Activated CD4-positive, alpha-beta T cell treated with anti-CD3 and anti-CD28 coated beads for 48 hours (primary cell): Measurements from ENCODE around the gene VPS18.

Source experiments
- DNase-seq: peaks from one replicate; pipeline ENCODE4 v3.0.0-alpha.2; 2020

VPS18 gene

DNA sequence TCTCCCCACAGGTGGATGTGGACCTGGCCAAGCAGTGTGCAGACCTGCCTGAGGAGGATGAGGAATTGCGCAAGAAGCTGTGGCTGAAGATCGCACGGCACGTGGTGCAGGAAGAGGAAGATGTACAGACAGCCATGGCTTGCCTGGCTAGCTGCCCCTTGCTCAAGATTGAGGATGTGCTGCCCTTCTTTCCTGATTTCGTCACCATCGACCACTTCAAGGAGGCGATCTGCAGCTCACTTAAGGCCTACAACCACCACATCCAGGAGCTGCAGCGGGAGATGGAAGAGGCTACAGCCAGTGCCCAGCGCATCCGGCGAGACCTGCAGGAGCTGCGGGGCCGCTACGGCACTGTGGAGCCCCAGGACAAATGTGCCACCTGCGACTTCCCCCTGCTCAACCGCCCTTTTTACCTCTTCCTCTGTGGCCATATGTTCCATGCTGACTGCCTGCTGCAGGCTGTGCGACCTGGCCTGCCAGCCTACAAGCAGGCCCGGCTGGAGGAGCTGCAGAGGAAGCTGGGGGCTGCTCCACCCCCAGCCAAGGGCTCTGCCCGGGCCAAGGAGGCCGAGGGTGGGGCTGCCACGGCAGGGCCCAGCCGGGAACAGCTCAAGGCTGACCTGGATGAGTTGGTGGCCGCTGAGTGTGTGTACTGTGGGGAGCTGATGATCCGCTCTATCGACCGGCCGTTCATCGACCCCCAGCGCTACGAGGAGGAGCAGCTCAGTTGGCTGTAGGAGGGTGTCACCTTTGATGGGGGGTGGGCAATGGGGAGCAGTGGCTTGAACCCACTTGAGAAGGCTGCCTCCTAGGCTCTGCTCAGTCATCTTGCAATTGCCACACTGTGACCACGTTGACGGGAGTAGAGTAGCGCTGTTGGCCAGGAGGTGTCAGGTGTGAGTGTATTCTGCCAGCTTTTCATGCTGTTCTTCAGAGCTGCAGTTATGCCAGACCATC, 8.6 kb downstream of the VPS18 start:
- DNase-seq: no peak

DNA sequence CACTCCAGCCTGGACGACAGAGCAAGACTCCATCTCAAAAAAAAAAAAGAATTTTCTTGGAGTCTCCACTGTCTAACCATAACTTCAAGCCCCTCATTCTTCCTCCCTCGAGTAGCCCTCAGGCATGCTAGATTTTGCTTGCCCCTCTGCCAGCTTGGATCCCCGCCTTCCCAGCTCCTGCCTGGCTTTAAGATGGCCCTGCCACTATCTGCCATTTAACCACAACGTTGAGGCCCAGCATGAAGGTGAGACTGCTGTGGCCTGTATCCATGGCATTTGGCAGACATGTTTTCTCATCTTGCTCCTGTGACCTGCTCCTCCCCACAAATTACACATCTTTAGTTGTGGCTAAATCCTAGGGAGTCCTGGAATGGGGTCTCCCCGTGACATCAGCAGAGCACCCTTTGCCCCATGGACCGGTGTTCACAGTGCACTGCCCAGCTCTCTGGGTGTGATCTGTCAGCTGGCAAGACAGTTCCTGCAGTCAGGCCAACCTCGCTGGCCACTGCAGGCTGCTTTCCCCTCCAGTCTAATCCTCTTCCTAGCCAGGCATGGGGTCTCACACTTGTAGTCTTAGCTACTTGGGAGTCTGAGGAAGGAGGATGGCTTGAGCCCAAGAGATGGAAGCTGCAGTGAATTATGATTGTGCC, 10.4 kb downstream of the VPS18 start:
- no peak for DNase-seq

DNA sequence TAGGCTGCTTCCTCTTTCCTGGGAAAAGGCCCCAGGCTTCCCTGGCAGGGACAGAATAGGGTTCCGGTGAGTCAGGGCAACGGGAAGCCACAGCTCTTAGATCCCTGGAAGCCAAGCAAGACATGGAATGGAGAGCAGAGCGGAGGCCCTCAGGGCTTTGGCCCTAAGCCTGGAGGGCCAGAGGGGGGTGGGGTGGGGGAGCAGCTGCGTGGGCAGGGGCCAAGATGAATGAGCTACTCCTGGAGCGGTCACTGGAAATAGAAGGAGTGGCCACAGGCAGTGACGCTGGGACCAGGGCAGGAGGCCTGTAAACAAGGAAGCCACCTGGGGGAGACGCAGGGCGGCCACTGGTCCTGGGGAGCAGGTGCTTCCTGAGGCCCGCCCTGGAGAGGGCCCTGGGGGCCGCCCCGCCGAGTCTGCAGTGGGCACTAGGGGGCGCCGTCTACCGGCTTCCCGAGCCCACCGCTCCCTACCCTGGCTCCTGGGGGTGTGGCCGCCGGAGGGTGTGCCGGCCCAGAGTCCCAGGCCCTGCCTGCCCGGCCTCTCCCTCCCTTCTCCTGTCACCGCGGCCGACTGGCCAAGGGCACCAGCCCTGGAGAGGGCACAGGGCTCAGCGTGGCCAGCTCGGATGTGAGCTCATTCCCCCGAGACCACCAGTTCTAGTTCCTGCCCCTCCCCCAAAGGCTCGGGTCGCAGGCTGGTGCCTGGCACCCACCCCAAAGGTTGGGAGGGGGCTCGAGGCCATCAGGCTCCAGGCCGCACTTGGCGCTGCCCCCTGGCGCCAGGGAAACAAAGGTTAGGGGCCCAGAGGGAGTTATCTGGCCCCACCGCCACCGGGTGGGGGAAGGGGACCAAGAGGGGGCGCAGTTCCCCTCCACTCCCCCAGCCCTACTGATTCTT, 12.1 kb downstream of the VPS18 start:
- peak; percentile 88 for DNase-seq

DNA sequence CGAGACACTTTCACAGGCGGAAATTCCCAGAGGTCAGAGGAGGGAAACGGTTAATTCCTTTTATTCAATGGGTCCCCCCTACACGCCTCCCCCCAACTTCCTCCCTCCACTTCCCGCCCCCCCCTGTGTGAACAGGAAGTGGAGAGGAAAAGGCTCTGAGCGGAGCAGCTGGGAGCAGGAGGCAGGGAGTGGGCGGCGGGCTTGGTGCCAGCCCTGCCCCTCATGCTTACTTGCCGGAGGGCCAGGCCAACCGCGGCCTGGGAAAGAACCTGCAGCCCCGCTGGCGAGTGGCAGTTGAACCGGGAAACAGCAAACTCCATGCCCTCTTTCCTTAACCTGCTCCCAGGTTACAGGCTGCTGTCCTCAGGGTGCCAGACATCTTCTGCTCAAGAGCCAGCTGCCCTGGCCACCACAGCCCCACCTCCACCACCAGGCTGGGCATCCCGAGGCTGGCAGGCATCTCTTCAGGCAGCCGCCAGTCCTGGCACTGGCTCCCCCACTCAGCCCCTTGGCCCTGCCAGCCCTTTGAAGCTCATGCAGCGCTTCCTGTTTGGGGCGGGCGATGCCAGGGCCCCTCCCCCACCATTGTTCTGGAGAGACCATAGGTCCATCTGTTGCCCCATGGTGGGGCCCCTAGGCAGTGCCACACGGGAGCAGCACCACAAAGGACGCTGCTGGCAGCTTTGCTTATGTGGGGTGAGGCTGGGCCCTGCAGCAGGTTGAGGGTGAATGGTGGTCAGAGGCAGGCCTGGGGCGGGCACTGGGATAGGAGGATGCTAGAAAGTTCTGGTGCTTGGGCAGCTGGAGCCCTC, 12.9 kb downstream of the VPS18 start:
- DNase-seq: peak; percentile 74

DNA sequence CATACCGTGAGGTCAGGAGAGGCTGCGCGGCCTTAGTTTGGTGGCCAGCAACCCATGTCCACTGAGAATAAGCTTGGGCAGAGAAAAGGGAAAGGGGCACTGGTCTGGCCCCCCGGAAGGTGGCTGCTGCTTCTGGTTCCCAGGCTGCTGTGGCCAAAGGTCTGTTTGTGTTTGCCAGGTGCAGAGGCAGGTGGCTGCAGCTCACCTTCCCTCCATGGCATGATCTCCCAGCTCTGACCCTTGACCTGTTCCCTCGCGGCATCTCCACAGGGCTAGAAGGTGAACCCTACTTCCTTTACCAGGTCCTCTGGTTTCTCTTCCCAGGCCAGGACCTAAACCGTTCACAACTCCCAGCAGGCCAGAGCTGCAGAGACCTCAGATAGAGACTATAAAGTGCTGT, 13.8 kb downstream of the VPS18 start:
- DNase-seq: no peak

DNA sequence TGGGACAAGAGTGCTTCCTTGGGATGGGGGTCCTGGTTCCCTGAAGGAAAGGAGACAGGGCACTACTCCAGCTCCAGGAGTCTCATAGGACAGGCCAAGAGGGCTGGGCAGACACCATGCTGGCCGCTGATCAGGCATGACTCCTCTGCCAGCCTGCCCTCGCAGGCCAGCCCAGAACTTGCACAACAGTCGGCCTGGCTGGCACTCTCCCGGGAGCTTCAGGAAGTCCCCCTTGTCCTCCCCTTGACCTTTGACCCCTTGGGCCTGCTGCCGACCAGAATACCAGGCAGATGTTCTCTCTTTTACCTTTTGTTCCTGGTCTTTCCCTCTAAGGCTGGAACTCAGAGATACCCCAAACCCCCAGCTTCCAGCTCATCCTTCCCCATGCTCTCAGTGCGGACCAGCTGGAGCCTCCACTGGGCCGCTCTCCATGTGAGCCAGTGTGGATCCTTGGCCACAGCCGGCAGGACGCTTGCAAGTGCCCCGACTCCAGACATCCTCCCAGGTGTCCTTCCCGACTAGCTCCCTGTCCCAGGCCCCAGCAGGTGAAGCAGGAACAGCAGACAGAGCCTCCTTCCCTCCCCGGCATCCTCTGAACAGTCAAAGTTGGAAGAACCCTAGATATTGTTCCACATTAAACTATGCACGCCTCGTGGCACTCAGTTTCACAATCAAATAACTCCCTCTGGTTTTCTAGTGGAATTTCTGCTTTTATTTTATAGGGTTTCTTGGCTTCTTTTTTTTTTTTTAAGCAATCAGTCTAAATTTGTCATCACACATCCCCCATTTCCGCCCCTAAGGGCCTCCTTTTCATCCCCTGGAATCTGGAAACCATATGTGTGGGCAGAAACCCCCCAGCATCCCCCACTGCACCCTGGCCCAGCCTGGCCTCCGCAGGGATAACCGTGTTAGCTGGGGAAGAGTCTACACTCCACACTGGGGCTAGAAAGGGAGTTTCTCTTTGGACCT, 15.7 kb downstream of the VPS18 start:
- DNase-seq: no peak

DNA sequence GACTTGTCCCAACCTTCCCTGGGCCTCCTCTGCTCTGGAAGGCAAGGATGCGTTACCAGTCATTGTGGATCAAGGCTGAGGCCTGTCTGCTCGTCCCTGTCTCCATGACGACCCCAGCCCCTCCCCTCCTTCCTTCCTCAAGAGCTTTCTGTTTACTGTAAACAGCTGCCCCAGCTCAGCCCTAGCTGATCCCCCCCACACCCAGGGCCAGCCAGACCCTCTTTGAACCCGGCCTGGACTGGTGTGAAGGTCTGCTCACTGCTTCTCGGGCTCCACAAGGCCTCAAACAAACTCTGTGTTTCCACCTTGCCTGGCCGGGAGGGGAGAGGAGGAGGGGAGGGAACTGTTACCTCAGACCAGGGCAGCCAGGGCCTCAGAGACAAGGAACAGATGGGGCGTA, 16.9 kb downstream of the VPS18 start:
- no peak for DNase-seq

DNA sequence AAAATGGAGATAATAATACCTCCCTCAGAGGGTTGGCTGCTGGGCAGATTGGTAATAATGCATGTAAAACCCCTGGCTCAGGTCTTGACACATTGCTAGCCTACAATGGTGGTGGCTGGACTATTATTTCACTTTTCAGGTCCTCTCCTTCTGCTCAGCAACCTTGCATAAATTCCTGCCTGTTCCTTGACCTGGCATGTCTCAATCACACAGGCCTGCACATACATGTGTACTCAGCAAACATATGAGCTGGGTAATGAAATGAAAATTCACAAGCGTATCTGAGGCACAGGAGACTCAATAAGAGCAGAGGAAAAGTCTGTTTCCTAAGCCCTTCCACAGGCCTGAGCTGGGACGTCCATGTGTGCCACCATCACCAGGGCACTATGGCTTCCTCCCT, 17.4 kb downstream of the VPS18 start:
- no peak for DNase-seq

DNA sequence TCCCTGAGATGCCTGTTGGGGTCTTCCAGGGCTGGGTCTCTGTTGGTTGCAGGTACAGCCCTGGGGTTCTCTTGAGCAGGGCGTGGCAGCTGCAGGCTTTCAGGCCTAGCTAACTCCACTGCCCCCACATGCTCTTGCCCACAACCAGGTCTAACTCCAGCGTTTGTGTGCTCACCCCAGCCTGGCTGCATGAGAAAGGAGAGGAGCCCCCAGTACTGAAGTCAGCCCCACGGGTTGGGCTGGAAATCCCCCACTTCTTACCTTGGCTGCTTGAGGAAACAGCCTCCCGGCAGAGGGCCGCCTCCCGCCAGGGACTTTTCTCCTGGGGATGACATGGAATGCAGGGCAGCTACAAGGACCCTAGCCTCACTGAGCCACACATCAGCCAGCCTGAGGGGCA, 18.2 kb downstream of the VPS18 start:
- DNase-seq: no peak

DNA sequence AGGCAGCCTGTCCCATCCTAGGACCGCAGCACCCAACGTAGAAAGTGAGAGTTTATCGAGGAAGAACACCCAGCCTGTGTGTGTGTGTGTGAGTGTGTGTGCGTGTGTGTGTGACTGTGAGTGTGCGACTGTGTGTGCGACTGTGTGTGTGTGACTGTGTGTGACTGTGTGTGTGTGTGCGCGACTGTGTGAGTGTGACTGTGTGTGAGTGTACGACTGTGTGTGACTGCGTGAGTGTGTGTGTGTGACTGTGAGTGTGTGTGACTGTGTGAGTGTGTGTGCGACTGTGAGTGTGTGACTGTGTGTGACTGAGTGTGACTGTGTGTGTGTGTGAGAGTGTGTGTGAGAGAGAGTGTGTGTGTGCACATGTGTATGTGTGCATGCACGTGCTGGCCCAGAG, 19.8 kb downstream of the VPS18 start:
- DNase-seq: no peak

DNA sequence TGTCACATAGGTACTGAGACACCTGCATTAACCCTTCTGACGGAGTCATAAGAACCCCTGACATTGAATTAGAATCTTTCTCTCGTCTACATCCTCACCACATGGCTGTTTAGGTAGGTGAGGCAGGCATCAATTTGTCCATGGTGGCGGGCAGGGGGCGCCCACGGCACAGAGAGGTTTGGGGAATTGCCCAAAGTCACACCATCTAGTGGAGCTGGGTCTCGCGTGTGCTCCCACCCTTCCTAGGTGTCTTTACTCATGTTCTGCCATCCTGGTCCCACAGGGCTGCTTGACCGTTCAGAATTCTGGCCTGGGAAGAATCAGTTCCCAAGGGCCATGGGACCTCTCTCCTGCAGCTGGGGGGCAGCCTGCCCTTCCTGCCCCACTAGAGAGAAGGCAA, 20.2 kb downstream of the VPS18 start:
- DNase-seq: no peak

DNA sequence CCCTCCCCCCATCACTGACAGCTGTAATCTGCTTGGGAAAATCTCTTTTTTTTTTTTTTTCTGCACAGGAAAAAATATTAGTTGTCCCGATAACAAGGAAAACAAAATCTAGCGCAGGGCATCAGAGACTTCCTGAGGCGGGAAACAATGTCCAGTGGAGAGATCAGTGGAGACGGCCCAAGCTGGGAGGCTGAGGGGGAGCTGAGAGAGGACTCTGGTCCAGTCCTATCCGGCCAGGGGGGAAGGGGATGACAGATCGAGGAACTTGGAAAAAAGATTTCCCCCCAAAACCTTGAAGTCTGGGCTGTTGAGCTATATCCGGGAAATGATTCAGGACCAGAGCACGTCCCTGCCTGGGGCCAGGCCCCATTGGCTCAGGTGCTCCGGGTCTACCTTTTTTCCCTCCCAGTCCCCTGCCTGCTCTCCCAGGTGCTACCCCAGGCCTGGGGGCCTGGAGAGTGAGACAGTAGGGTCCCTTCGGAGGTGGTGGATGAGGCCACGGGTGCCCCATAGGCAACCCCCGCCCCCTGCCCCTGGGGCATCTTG, 20.9 kb downstream of the VPS18 start:
- no peak for DNase-seq

DNA sequence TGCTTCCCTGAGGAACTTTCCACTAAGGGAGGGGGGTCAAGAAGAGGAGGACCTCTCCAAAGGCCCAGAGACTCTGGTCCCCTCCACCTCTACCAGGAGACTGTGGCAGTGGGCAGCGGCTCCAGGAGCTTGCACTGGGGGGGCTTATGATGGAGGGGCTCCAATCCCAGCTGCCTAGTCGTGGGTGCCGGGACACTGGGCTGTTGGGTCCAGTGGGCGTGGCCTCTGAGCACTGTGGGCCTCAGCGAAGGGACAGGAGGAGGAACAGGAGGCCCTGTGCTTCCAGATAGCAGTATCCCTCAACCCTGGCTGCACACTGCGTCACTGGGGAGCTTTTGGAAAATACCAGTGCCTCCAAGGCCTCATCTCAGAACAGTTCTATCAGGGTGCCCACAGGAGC, 21.4 kb downstream of the VPS18 start:
- no peak for DNase-seq

DNA sequence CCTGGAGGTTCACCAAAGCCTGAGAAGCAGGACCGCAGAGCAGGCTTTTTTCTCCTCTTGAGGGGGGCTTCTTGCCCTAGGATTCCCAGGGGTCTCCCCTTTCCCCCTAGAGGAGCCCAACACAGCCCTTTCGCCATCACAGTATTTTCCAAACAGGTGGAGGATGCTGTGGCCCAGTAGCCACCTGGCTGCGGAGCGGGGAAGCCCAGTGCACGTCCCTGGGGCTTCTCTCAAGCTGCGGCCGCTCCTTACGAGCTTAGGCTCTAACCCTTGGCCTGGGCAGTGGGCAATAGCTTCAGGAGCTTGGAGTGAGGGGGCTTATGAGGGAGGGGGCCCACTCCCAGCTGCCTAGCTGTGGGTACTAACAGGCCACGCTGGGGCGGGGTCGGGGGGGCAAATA, 23.3 kb downstream of the VPS18 start:
- DNase-seq: no peak

DNA sequence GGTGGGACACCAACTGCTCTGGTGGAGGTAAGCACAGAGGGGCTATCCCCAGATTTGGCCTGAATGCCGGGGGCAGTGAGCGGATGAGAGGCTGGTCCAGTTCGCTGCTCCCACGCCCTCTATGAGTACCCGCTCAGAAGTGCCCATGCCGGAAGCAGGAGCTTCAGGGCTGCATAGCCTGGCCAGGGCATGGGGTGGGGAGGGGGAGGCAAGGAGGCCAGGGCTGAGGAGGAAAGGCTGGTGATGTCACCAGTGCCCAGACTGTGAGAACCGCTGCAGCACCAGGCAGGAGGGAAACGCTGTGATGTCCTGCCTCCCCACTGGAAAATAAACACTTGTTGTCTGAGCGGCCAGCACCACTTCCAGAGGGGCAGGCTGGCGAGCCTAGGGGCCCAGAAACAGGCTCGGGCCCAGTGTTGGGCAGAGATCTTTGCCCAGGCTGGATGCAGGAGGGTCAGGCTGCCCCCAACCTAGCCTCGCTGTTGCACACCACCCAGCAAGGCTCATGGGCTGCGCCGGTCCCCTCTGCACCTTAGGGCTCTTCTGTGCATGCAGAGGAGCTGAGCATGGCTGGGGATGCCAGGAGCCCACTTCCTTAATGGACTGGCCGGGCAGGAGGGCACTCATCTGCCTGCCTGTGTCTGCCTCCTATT, 24.0 kb downstream of the VPS18 start:
- DNase-seq: no peak

DNA sequence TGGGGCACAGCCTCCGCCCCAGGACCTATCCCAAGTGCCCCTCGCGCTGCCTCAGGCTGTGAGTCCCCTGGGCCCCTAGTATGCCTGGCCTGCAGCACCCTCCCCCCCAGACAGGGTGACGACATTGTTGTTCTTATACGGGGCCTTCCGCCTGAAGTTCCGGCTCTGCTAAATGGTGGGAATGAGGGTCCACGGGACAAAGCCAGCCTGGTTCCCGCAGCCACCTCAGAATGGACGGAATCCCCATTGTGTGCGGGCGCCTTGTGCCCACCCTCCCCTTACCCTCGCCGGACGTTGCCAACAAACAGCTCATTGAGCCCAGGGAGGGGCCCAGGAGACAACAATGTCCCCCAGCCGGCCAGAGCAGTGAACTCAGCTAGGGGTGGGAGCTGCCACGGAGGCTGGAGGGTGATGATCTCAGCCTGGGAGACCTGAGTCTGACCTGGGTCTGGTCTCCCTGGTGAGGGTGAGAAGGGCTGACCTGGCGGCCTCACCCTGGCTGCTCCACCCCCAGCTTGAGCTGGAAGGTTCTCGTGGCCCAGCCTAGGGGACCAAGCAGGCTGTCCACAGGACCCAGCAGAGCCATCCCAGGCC, 24.6 kb downstream of the VPS18 start:
- no peak for DNase-seq

DNA sequence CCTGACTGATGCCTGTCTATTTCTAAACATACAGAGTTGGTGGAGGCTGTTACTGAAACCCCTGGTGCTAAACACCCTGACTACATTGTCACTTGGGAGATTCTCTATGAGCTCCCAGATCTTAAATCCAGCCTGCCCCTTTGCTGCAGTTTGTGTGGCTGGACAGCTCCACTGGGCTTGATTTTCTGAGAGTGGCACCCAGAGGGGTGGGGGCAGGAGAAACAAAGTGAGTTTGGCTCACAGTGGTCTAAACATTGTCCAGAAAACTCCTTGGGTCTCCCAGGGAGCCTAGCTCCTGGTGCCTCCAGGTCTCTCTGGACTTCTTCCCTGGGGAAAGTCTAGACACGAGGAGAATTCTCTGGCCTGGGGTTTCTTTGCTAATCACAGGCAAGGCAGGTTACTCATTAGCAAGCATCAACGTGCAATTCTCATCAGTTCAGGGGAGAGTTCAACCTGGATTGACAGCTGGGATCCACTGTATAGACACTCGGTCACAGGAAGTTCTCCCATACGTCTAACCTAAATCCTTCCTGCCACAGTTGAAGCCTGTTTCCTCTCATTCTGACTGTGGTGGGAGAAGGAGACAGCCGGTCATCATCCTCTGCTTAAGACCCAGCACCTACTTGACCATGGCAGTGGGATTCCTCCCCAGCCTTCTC, 27.8 kb downstream of the VPS18 start:
- DNase-seq: no peak

DNA sequence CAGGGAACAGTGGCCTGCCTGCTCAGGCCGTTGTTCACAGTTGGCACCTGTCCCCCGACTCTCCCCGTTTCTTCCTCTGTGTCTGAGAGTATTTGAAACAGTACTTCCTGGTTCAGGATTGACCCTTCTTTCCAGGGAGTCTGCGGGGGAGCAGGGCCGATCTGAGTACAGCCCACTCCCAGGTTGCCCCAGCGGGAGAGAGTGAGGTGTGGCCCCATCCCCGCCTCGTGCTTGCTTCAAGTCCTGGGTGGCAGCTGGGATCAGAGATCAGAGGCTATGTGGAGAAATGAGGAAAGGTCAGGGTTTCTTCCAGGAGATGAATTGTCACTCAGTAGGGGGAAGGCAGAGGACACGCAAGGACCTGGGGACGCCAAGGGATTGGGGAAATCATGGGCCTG, 28.4 kb downstream of the VPS18 start:
- no peak for DNase-seq

DNA sequence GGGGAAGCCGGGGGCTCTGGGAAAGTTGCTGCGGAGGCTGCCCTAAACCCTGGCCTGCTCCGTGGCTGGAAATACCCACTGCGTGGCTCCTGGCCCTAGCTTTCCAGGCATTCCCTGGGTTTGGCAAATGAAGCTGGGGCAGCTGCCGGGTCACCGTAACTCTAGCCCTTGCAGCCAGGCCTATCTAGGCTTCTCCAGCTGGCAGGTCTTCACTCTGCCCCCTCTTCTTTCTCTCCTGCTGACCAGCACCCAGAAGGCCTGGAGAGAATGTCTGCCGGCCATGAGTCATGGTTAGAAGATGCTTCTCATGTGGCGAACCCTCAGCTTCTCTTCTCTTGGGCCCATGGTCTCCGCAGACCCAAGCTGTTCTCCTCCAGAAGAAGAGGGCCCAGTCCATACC, 29.3 kb downstream of the VPS18 start:
- DNase-seq: no peak

DNA sequence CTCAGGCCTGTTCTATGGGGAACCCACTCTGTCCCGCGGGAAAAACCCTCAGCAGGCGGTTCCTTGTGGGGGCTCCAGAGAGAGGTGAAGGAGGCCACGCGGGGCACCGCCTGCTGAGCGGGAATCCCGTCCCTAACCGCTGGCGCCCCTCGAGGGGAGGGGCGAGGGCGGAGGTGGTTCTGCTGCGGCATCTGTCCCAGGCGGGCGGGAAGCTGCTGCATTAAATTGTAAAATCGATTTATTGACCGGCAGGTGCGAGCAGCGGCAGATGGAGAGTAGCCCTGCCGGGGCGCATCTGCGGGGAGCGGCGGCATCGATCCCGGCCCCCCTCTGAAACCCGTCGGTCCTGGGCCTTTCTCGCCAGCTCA, 31.2 kb downstream of the VPS18 start:
- DNase-seq: no peak
